ENCODE measurements around the gene CDO1.

DNA sequence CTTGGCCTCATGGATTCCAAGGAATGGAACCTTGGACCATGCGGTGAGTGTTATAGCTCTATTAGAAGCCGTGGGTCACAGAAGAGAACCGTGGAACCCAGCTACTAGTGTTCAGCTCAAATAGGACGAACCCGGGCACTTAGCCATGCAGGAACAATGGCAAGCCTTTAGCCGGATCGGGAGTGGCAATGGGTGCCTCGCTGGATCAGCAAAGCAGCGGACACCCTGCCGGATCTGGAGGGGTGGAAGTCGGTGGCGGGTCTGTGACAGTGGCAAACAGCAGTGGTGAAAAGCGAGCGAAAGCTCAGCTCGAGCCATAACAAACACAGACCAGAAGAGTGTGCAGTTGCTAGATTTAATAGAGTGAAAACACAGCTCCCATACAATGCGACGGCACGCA lies 2.4 kb upstream of the CDO1 start:
- TF ChIP-seq, protein P1, sequence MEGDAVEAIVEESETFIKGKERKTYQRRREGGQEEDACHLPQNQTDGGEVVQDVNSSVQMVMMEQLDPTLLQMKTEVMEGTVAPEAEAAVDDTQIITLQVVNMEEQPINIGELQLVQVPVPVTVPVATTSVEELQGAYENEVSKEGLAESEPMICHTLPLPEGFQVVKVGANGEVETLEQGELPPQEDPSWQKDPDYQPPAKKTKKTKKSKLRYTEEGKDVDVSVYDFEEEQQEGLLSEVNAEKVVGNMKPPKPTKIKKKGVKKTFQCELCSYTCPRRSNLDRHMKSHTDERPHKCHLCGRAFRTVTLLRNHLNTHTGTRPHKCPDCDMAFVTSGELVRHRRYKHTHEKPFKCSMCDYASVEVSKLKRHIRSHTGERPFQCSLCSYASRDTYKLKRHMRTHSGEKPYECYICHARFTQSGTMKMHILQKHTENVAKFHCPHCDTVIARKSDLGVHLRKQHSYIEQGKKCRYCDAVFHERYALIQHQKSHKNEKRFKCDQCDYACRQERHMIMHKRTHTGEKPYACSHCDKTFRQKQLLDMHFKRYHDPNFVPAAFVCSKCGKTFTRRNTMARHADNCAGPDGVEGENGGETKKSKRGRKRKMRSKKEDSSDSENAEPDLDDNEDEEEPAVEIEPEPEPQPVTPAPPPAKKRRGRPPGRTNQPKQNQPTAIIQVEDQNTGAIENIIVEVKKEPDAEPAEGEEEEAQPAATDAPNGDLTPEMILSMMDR (IDR thresholded peaks at IDR 0.05), result no peak
- no peak for TF ChIP-seq POLR2A (IDR thresholded peaks at IDR 0.05)
